Keratinocyte (primary cell): Measurements from ENCODE around the gene SLC39A11. TPM values are rescaled to one million over a fixed set of nuclear protein-coding genes. Genes with fewer than 3 reads are reported as not detected.

Experiments used
- DNase-seq: peaks from one replicate; pipeline ENCODE4 v3.0.0-alpha.2; 2011; ENCODE audit warnings: low read depth, missing footprints, low spot score
- FAIRE-seq: peaks from 2 replicates; lab custom pipeline; 2011; peaks lifted over from hg19 to GRCh38; lab: Jason Lieb, UNC
- H2AFZ ChIP-seq: 2 replicates; pipeline ENCODE4 v1.6.0; 2012; ENCODE audit warnings: low read length, control low read depth, inconsistent platforms; ENCODE audit not compliant: control insufficient read depth
- H3K27ac ChIP-seq: 2 replicates; pipeline ENCODE4 v1.5.1; 2011; ENCODE audit warnings: low read length; ENCODE audit not compliant: control insufficient read depth, insufficient read depth
- H3K27me3 ChIP-seq: 3 replicates; pipeline ENCODE4 v1.6.0; 2011; ENCODE audit warnings: low read length; ENCODE audit not compliant: control insufficient read depth, insufficient read depth; ENCODE audit errors: extremely low read depth
- H3K36me3 ChIP-seq, 2 experiments: 2 replicates in 1 of 2; 3 replicates in 1 of 2; pipeline ENCODE4 v1.5.1; 2011; ENCODE audit warnings: low read length in 2 of 2, mild to moderate bottlenecking in 1 of 2; ENCODE audit not compliant: control insufficient read depth in 2 of 2, insufficient read depth in 2 of 2; ENCODE audit errors: extremely low read depth in 1 of 2
- H3K4me1 ChIP-seq: 3 replicates; pipeline ENCODE4 v1.5.1; 2011; ENCODE audit warnings: low read length; ENCODE audit not compliant: control insufficient read depth, insufficient read depth; ENCODE audit errors: extremely low read depth
- H3K4me2 ChIP-seq: 3 replicates; pipeline ENCODE4 v1.6.0; 2011; ENCODE audit warnings: low read depth, low read length; ENCODE audit not compliant: control insufficient read depth, insufficient read depth; ENCODE audit errors: extremely low read depth
- H3K4me3 ChIP-seq, 3 experiments: fragments of 200-600 bp in 1 of 3; sonication (generic) in 1 of 3; 2 replicates in 2 of 3; 3 replicates in 1 of 3; pipeline ENCODE4 v1.5.1; 2011 to 2016; ENCODE audit warnings: low read length in 3 of 3, mild to moderate bottlenecking in 3 of 3, control low read depth in 2 of 3, inconsistent platforms in 1 of 3, low read depth in 1 of 3, mixed read lengths in 1 of 3, mixed run types in 1 of 3, moderate library complexity in 1 of 3; ENCODE audit not compliant: control insufficient read depth in 2 of 3, insufficient read depth in 2 of 3; ENCODE audit errors: extremely low read depth in 1 of 3
- H3K79me2 ChIP-seq: 2 replicates; pipeline ENCODE4 v1.6.0; 2012; ENCODE audit warnings: low read length; ENCODE audit not compliant: control insufficient read depth, insufficient read depth
- H3K9ac ChIP-seq: 3 replicates; pipeline ENCODE4 v1.6.0; 2011; ENCODE audit warnings: low read length; ENCODE audit not compliant: control insufficient read depth, insufficient read depth; ENCODE audit errors: extremely low read depth
- H3K9me1 ChIP-seq: 3 replicates; pipeline ENCODE4 v1.6.0; 2011; ENCODE audit warnings: low read length; ENCODE audit not compliant: control insufficient read depth, insufficient read depth; ENCODE audit errors: extremely low read depth
- H3K9me3 ChIP-seq: 2 replicates; pipeline ENCODE4 v1.5.1; 2012; ENCODE audit warnings: low read depth, low read length; ENCODE audit not compliant: control insufficient read depth
- H4K20me1 ChIP-seq: 3 replicates; pipeline ENCODE4 v1.6.0; 2011; ENCODE audit warnings: low read length; ENCODE audit not compliant: control insufficient read depth, insufficient read depth; ENCODE audit errors: extremely low read depth
- EZH2 ChIP-seq: IDR thresholded peaks from one replicate; pipeline ENCODE4 v1.6.1; 2012; ENCODE audit warnings: inconsistent platforms, mild to moderate bottlenecking, low read length, moderate library complexity
- dilution Hi-C: fragments of 300-500 bp; cut with MboI; formaldehyde crosslinking; loops from one replicate; pipeline ENCODE4 v1.7.0; 2020; ENCODE audit warnings: low sequenced_read_pairs; ENCODE audit not compliant: extremely low pct_ligation_motif_present
- polyA plus RNA-seq, 5 experiments: library from polyadenylated mRNA; depleted of rRNA in 3 of 5; stranded (reverse) in 3 of 5; stranded (forward) in 1 of 5; unstranded in 1 of 5; fragments of >200 nt; gene quantifications; 1 replicate in 1 of 5; 2 replicates in 3 of 5; 3 replicates in 1 of 5; pipeline versions ENCODE4 v1.2.1 to v1.2.3, GENCODE V29; 2011 to 2012; ENCODE audit warnings: missing spikeins in 2 of 5, low read depth in 1 of 5, low replicate concordance in 1 of 5
- TF ChIP-seq, protein P1 (sequence below), 3 experiments: IDR thresholded peaks in 1 of 3; conservative IDR thresholded peaks in 1 of 3; optimal IDR thresholded peaks in 1 of 3; 2 replicates in 2 of 3; 3 replicates in 1 of 3; pipeline versions ENCODE3 to v1.5.1; 2011; ENCODE audit warnings: low read length in 3 of 3, mild to moderate bottlenecking in 3 of 3, moderate library complexity in 2 of 3, control low read depth in 1 of 3, inconsistent platforms in 1 of 3; ENCODE audit not compliant: insufficient read depth in 2 of 3; ENCODE audit errors: extremely low read depth in 1 of 3

SLC39A11 gene
- polyA plus RNA-seq, 1 donor (not counting 4 experiments of a cell fraction or from before 2014, with no cell fraction given): 11.5 TPM

DNA sequence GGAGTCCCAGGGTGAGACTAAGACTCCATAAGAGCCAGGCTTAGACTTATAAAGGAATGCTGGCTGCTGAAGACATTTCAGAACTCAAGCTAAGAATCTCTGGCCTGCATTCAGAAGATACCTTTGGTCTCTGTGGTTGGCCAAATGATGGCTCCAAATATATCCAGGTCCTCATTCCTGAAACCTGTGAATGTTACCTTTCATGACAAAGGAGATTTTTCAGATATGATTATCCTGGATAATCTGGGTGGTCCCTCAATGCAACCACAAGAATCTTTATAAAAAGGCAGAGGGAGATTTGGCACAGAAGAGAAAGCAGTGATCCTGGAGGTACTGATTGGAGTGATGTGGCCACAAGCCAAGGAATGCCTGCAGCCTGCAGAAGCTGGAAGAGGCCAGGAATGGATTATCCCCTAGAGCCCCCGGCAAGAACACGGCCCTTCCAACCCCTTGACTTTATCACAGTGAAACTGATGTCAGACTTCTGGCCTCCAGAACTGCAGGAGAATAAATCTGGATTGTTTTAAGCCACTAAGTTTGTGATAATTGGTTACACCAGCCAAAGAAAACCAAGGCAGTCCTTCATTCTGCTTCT is 253.3 kb downstream of the SLC39A11 start:
- H3K9ac ChIP-seq: no peak overlapping the region
- no peaks in the 10 kb centered on the region for H3K9me1 ChIP-seq
- H3K27ac ChIP-seq: no peak overlapping the region
- no peaks in the 10 kb centered on the region for H3K27me3 ChIP-seq
- no peak overlapping the region for H3K4me2 ChIP-seq
- no peaks in the 10 kb centered on the region for H3K9me3 ChIP-seq
- TF ChIP-seq, protein P1, sequence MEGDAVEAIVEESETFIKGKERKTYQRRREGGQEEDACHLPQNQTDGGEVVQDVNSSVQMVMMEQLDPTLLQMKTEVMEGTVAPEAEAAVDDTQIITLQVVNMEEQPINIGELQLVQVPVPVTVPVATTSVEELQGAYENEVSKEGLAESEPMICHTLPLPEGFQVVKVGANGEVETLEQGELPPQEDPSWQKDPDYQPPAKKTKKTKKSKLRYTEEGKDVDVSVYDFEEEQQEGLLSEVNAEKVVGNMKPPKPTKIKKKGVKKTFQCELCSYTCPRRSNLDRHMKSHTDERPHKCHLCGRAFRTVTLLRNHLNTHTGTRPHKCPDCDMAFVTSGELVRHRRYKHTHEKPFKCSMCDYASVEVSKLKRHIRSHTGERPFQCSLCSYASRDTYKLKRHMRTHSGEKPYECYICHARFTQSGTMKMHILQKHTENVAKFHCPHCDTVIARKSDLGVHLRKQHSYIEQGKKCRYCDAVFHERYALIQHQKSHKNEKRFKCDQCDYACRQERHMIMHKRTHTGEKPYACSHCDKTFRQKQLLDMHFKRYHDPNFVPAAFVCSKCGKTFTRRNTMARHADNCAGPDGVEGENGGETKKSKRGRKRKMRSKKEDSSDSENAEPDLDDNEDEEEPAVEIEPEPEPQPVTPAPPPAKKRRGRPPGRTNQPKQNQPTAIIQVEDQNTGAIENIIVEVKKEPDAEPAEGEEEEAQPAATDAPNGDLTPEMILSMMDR (optimal IDR thresholded peaks at IDR 0.05 in 1 of 3, IDR thresholded peaks at IDR 0.05 in 1 of 3, conservative IDR thresholded peaks at IDR 0.05 in 1 of 3; ENCODE audit: extremely low read depth in 1 of 3, insufficient read depth in 2 of 3, low read length in 3 of 3): no peak
- no peak for TF ChIP-seq EZH2
- no peaks in the 10 kb centered on the region for H3K79me2 ChIP-seq
- dilution Hi-C loops: no loop called here
- no peaks in the 10 kb centered on the region for H4K20me1 ChIP-seq
- DNase-seq: no peak
- H3K36me3 ChIP-seq: peaks cover 0 to 3% of the 10 kb centered on the region in 2 experiments
- H3K4me3 ChIP-seq: no peak overlapping the region
- FAIRE-seq: no peak
- no peak overlapping the region for H2AFZ ChIP-seq
- no peaks in the 10 kb centered on the region for H3K4me1 ChIP-seq

DNA sequence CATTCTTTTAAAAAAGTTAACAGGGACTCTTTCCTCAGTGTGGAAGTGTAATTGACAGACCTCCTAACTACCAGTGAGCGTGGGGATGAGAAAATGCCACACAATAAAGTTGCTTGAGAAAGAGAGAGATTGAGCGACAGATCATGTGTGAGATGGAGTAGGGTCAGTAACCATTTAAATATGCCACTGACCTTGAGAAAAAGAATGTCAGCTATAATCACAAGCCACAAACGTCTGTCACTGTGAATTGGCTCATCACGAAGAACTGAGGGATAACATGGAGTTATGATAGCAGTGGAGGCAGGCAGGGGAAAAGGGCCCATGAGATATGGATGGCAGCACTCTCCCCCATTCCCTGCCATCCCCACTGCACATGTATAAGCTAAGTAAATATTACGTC is 253.9 kb downstream of the SLC39A11 start:
- FAIRE-seq (no peak), DNase-seq (no peak)
- no peaks in the 10 kb centered on the region for H4K20me1 ChIP-seq
- no peak overlapping the region for H2AFZ ChIP-seq
- H3K27ac ChIP-seq: no peak overlapping the region
- no peaks in the 10 kb centered on the region for H3K9me1 ChIP-seq
- no peaks in the 10 kb centered on the region for H3K9me3 ChIP-seq
- no peaks in the 10 kb centered on the region for H3K79me2 ChIP-seq
- dilution Hi-C loops: no loop called here
- no peak overlapping the region for H3K4me3 ChIP-seq
- no peaks in the 10 kb centered on the region for H3K4me1 ChIP-seq
- H3K36me3 ChIP-seq: peaks cover 0 to 3% of the 10 kb centered on the region in 2 experiments
- no peak for TF ChIP-seq EZH2
- TF ChIP-seq, protein P1 (optimal IDR thresholded peaks at IDR 0.05 in 1 of 3, IDR thresholded peaks at IDR 0.05 in 1 of 3, conservative IDR thresholded peaks at IDR 0.05 in 1 of 3; ENCODE audit: extremely low read depth in 1 of 3, insufficient read depth in 2 of 3, low read length in 3 of 3): no peak
- no peaks in the 10 kb centered on the region for H3K27me3 ChIP-seq
- H3K4me2 ChIP-seq: no peak overlapping the region
- no peak overlapping the region for H3K9ac ChIP-seq
